ENCODE data around the gene SYP.
A peak's percentile ranks its signal among the peaks of the same experiment; 100 is the strongest.

The SYP gene

DNA sequence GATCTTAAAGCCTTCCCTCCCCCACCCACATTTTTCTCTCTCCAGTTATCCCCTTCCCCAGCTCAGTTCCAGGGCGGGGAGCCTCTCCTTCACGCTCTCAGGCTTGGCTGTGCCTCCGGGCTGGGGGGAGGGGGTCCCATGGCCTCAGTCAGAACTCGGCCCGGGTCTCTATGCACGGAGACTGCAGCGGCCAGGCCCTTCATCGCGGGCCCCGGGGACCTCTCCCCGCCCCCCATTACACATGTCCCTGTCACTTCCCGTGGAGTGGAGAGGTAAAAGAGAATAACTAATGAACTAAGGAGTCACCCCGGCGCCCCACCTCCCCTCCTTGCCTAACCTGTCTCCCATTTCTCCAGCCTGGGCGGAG lies 13.0 kb downstream of the SYP start:
- DNase-seq (ENCODE audit: insufficient read length, low spot score) (no peak), FAIRE-seq (no peak)
- TF ChIP-seq TAF1 (IDR thresholded peaks at IDR 0.05; ENCODE audit: low read depth, low read length) (no peak), POLR2AphosphoS5 (IDR thresholded peaks at IDR 0.05; ENCODE audit: low read depth, low read length) (no peak), PAX5 (IDR thresholded peaks at IDR 0.05; ENCODE audit: insufficient read depth, low read length, severe bottlenecking) (no peak), POLR2A (IDR thresholded peaks at IDR 0.05; ENCODE audit: low read depth, low read length) (no peak), POU2F2 (IDR thresholded peaks at IDR 0.05; ENCODE audit: low read depth, low read length) (no peak), SPI1 (IDR thresholded peaks at IDR 0.05; ENCODE audit: low read depth, low read length) (no peak)

DNA sequence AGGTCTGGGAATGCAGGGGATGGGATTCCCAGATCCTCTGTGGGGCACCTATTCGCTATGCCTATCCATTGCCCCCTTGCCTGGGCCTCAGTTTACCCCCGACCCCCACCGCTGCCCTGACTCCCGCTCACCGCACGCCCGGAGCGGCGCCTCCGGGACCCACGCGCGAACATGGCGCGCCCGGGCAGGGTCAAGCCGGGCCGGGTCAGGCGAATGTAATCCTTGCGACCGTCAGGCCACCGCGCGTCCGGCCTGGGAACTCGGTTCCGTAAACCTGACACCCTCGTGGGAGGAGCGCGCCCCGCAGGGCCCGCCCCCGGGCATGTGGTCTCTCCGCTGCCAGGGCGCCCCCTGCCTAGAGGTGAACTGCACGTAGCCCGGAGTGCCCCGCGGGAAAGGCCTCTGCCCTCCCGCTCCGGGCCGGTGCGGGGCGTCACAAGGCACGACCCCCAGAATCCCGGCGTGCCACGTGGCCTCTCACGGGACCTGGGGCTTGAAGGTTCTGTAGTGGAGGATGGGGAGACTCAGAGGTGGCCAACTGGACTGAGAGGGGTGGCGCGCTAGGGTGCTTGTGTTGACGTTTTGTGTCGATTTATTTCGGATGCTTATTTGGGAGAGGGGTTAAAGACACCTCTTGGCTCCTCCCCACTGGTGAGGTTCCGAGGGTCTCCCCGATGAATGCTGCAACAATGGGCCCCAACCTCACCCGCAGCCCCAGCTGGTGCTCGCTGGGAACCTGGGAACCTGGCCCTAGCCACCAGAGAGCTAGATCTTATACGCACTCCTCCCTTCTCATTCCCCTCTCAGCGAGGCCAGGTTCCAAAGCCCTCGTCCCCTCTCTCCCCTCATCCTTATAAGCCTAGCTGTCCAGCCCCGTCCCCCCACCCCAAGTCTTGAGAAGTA lies 13.6 kb downstream of the SYP start, which contains the start of gene PRICKLE3:
Gene PRICKLE3 (minus strand): TSS at position 249 of the 903 bp plus-strand sequence. CDS start 76 bp downstream, at position 173.
- DNase-seq (ENCODE audit: insufficient read length, low spot score) (peak; percentile 74), FAIRE-seq (peak; percentile 98)
- TF ChIP-seq SPI1 (IDR thresholded peaks at IDR 0.05; ENCODE audit: low read depth, low read length) (no peak), POU2F2 (IDR thresholded peaks at IDR 0.05; ENCODE audit: low read depth, low read length) (no peak), POLR2A (IDR thresholded peaks at IDR 0.05; ENCODE audit: low read depth, low read length) (0 out of 2 replicates have a peak, but pooled peaks have one; percentile 28)

DNA sequence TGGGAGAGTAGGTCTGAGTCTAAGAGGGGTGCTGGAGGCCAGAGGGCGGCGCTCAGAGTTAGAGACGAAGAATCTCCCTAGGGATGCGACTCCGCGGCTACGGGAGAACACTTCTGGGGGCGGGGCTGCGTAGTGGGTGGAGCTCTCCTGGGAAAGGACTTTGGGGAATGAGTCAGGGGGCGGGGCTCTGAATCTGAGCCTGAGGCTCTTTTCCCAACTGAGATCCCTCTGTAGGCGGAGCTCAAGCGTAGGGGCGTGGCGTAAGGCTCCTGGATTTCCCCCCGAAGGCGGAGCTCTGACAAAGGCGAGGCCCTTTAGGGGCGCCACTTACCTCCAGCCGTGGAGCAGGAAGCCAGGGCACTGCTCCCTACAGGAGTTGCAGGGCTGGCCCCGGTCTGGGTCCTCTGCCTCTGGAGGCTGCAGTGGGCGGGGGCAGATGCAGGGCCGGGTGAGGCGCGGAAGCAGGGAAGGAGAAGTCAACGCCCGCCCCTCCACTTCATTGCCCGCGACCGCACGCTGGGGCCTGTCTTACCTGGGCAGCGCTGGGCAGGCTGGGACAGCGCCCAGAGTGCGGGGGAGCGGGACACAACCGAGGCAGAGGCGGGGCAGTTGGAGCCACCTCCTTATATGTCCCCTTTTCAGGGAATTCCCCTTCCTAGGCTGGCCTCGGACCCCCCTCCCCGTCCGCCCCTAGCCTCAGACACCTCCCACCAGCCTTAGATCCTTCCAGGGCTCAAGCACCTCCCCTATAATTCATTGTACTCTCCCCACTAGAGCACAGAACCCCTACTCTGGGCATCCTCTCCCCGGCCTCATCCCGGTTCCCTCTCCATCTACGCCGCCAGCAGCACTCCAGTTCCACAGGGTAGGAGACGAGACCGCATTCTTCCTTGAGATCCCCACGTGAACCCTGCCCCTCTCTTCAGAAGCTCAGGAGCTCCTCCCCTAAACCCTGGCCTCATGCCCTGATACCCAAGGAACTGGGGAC lies 15.4 kb downstream of the SYP start:
- DNase-seq (ENCODE audit: insufficient read length, low spot score) (no peak), FAIRE-seq (peak; percentile 92)
- peak; percentile 20; the same call in 1 of the 2 replicates for TF ChIP-seq TAF1 (IDR thresholded peaks at IDR 0.05; ENCODE audit: low read depth, low read length)
- no peak for TF ChIP-seq POLR2AphosphoS5 (IDR thresholded peaks at IDR 0.05; ENCODE audit: low read depth, low read length)

DNA sequence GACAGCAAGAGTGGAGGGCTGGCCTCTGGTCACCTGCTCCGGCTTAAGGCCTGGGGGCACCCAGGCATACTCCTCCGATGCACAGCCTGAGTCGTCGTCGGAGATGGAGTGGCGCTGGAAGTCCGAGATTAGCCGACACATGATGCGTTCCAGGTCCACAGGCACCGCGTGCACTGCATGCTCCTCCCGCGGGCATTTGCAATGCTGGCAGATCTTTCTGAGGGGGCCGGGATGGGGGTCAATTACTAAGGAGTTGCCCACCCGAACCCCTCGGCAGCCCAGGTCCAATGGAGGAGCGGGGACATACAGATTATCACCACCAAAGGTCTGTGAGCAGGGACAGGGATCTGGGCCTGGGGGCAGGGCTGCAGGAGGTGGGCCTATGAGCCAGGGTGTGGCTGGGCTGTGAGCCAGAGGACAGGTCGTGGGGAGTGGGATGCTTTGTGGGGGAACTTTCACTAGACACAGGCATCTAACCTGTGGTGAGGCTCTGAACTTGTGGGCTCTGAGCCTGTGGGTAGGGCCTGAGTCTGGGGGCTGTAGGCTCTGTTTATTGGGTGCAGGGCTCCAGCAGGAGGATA lies 16.2 kb downstream of the SYP start:
- DNase-seq (ENCODE audit: insufficient read length, low spot score) (no peak), FAIRE-seq (no peak)
- TF ChIP-seq POLR2AphosphoS5 (IDR thresholded peaks at IDR 0.05; ENCODE audit: low read depth, low read length) (no peak), TAF1 (IDR thresholded peaks at IDR 0.05; ENCODE audit: low read depth, low read length) (no peak), POU2F2 (IDR thresholded peaks at IDR 0.05; ENCODE audit: low read depth, low read length) (no peak)

DNA sequence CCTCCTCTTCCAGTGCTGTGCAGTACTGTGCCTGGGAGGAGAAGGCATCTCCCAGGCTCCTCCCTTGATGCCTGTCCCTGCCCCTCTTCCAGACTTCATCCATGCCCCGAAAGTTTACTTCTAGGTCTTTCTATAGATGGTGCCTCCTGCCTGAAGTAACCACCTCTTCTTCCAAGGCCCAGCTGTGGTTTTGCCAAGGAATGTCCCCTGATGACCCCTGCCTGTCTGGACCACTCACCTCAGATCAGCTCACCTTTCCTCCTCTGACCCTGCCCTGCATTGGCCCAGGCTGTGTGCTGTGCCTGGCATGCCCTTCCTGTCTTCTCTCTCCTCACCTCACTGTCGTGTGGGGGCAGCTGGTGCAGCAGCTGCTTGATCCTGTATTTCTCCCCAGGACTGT lies 20.6 kb downstream of the SYP start:
- no peak for TF ChIP-seq POLR2AphosphoS5 (IDR thresholded peaks at IDR 0.05; ENCODE audit: low read depth, low read length)
- no peak for TF ChIP-seq SPI1 (IDR thresholded peaks at IDR 0.05; ENCODE audit: low read depth, low read length)
- no peak for TF ChIP-seq POLR2A (IDR thresholded peaks at IDR 0.05; ENCODE audit: low read depth, low read length)
- no peak for FAIRE-seq

DNA sequence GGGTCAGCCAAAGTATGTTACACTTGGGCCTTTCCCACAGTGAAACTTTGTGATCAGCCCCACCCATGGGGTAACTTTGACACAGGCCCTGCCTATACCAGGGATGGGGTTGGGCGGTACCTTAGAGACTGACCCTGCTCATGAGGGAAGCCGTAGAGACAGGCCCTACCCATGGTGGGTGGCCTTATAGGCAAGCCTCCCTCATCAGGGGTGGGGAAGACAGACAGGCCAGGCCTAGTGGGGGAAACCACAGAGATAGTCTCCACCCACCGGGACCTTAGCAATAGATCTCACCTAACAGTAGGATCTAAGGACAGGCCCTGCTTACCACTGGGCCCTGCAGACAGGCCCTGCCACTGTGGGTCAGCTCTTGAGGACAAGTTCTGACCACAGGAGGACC lies 21.5 kb downstream of the SYP start:
- TF ChIP-seq TAF1 (IDR thresholded peaks at IDR 0.05; ENCODE audit: low read depth, low read length) (no peak), SPI1 (IDR thresholded peaks at IDR 0.05; ENCODE audit: low read depth, low read length) (no peak), POLR2AphosphoS5 (IDR thresholded peaks at IDR 0.05; ENCODE audit: low read depth, low read length) (no peak), POLR2A (IDR thresholded peaks at IDR 0.05; ENCODE audit: low read depth, low read length) (no peak), POU2F2 (IDR thresholded peaks at IDR 0.05; ENCODE audit: low read depth, low read length) (no peak), PAX5 (IDR thresholded peaks at IDR 0.05; ENCODE audit: insufficient read depth, low read length, severe bottlenecking) (no peak)
- FAIRE-seq (no peak), DNase-seq (ENCODE audit: insufficient read length, low spot score) (no peak)

More for the DNA sequence above, 20.6 kb downstream of the SYP start:
- DNase-seq (ENCODE audit: insufficient read length, low spot score): no peak

DNA sequence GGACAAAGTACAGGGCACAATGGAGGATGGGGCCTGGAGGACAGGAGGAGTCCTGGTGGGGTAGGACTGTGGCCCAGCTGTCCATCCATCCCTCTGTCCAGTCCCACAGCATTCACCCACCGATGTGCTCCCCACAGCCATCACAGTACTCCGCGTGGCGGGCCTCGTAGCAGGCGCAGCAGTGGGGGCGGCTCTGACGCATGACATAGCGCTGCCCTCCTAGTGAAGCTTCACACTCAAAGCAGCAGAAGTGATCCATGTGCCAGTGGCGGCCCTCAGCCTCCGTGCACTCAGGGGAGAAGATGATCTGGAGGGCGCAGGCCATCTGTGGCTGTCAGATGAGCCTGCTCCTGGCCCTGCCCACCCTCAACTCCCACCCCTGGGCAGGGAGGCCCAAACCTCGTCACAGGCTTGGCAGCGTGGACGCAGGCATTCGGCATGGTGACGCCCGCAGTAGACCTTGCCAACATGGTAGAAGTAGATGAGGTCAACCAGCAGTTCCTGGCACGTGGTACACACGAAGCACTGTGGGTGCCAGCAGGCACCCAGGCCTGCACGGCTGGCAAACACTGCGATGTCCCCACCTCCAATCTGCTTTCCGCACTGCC lies 22.0 kb downstream of the SYP start:
- DNase-seq (ENCODE audit: insufficient read length, low spot score): no peak
- no peak for TF ChIP-seq SPI1 (IDR thresholded peaks at IDR 0.05; ENCODE audit: low read depth, low read length)
- TF ChIP-seq POLR2A (IDR thresholded peaks at IDR 0.05; ENCODE audit: low read depth, low read length): no peak
- no peak for TF ChIP-seq POLR2AphosphoS5 (IDR thresholded peaks at IDR 0.05; ENCODE audit: low read depth, low read length)
- TF ChIP-seq POU2F2 (IDR thresholded peaks at IDR 0.05; ENCODE audit: low read depth, low read length): no peak
- no peak for FAIRE-seq

DNA sequence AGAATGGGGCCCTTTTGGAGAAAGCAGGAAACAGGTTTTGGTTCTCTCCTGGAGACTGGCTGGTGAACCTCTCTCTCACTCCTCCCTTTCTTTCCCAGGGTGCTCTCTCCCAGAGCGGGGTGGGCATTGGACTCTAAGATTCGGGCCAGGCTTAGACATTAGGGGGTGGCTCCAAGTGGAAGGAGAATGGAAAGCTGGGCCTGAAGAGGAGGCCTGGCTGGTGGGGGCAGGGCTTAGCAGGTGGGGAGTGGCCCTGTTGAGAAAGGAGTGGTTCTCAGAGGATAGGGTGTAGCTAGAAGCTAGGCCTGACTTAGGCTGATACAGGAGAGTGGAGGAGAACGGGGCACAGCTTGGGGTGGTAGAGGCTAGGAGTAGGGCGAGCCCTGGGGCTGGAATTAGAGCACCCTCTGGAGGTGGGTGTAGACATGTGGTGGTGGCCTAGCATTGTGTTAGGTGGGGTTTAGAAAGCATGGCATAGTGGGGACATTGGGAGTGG lies 22.6 kb downstream of the SYP start:
- TF ChIP-seq POLR2A (IDR thresholded peaks at IDR 0.05; ENCODE audit: low read depth, low read length): no peak
- TF ChIP-seq PAX5 (IDR thresholded peaks at IDR 0.05; ENCODE audit: insufficient read depth, low read length, severe bottlenecking): no peak
- no peak for TF ChIP-seq SPI1 (IDR thresholded peaks at IDR 0.05; ENCODE audit: low read depth, low read length)
- no peak for TF ChIP-seq TAF1 (IDR thresholded peaks at IDR 0.05; ENCODE audit: low read depth, low read length)
- TF ChIP-seq POU2F2 (IDR thresholded peaks at IDR 0.05; ENCODE audit: low read depth, low read length): no peak
- TF ChIP-seq POLR2AphosphoS5 (IDR thresholded peaks at IDR 0.05; ENCODE audit: low read depth, low read length): no peak
- DNase-seq (ENCODE audit: insufficient read length, low spot score) (no peak), FAIRE-seq (peak; percentile 58)
